Neural progenitor cell (in vitro differentiated cells): Measurements from ENCODE around the gene BSND.

ENCODE experiments used
- EZH2phosphoT487 ChIP-seq: fragments of 200-600 bp; sonication (generic); IDR thresholded peaks from 2 replicates; pipeline ENCODE4 v1.6.1; 2017; ENCODE audit warnings: antibody characterized with exemption
- TF ChIP-seq, protein P1 (sequence below): fragments of 200-600 bp; sonication (generic); IDR thresholded peaks from 2 replicates; pipeline ENCODE4 v1.5.1; 2017; ENCODE audit warnings: antibody characterized with exemption, mild to moderate bottlenecking

DNA sequence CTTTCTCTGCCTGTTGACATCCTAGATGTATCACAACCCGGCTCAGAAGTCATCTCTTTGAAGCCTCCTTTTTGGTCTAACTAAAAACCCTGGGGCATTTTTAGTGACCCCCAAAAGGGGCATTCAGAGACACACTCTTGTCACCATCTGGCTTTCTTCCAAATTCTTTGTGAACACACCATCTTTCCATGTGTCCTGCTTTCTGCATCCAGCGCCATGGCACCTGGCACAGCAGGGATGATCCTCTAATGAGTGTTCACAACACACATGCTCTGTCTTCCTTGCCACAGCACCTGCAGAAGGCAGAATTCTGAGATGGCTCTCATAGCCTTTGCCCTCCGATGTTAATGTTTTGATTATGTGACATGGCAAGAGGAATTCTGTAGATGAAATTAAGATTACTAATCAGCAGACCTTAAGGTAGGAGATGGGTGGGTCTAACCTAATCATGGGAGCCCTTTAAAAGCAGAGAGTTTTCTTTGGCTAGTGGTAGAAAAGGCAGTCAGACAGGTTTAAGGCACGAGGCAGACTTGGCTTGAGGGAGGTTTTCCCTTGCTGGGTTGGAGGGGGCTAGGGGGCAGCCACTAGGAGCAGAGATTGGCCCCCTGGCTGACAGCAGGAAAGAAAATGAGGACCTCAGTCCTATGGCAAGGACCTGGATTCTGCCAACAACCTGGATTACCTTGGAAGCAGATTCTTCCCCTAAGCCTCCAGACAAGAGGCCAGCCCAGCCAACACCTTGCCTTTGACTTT, 23.2 kb upstream of the BSND start:
- TF ChIP-seq EZH2phosphoT487 = no peak
- TF ChIP-seq, protein P1, sequence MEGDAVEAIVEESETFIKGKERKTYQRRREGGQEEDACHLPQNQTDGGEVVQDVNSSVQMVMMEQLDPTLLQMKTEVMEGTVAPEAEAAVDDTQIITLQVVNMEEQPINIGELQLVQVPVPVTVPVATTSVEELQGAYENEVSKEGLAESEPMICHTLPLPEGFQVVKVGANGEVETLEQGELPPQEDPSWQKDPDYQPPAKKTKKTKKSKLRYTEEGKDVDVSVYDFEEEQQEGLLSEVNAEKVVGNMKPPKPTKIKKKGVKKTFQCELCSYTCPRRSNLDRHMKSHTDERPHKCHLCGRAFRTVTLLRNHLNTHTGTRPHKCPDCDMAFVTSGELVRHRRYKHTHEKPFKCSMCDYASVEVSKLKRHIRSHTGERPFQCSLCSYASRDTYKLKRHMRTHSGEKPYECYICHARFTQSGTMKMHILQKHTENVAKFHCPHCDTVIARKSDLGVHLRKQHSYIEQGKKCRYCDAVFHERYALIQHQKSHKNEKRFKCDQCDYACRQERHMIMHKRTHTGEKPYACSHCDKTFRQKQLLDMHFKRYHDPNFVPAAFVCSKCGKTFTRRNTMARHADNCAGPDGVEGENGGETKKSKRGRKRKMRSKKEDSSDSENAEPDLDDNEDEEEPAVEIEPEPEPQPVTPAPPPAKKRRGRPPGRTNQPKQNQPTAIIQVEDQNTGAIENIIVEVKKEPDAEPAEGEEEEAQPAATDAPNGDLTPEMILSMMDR = no peak
